Measurements from ENCODE around the gene ZNF574. TPM values are rescaled to one million over a fixed set of nuclear protein-coding genes. Genes with fewer than 3 reads are reported as not detected.

Gene ZNF574
- total and polyA plus RNA-seq, 2 of the 8 experiments (the other 6 are each of a cell fraction or from before 2014, with no cell fraction given): 27.0 to 38.8 TPM

- Histone ChIP-seq H4K91ac (replicated peaks; ENCODE audit: insufficient read length, low read length) (peak overlapping the region; percentile 77), H4K8ac (ENCODE audit: extremely low read depth, insufficient read depth, low read length) (0 out of 2 replicates have a peak overlapping the region, but pooled peaks have one; percentile 11), H3K27ac (ENCODE audit: low read depth, low read length) (no peak overlapping the region), H2BK120ac (replicated peaks; ENCODE audit: low read depth, low read length) (no peak overlapping the region), H3K27me3 (replicated peaks in 1 of 4; ENCODE audit: control insufficient read depth in 3 of 4, extremely low read depth in 1 of 4, insufficient read depth in 3 of 4, low read length in 3 of 4) (peaks cover 0 to 5% (median 2%) of the 10 kb centered on the region in 4 experiments; a peak in 3 of 7 replicates), H3K14ac (ENCODE audit: insufficient read length) (no peak overlapping the region), H3K23ac (ENCODE audit: insufficient read length) (no peak overlapping the region), H2BK20ac (ENCODE audit: low read length) (no peak overlapping the region), H3K36me3 (ENCODE audit: control insufficient read depth in 2 of 4, insufficient read depth in 4 of 4, low read length in 3 of 4) (no peaks in the 10 kb centered on the region), H3K4me3 (ENCODE audit: extremely low read depth in 1 of 4, insufficient read depth in 2 of 4, low read depth in 3 of 4, low read length in 4 of 4) (no peak overlapping the region), H2BK5ac (ENCODE audit: low read depth, low read length) (no peak overlapping the region), H3K4me1 (replicated peaks in 1 of 4; ENCODE audit: control insufficient read depth in 3 of 4, insufficient read depth in 4 of 4, low read length in 3 of 4) (peaks cover 0 to 17% (median 5%) of the 10 kb centered on the region in 4 experiments; a peak in 6 of 7 replicates), H3K23me2 (ENCODE audit: low read depth, low read length) (peaks cover 2% of the 10 kb centered on the region; the same call in 1 of the 2 replicates), H3K9ac (replicated peaks in 1 of 4; ENCODE audit: extremely low read depth in 1 of 4, low read depth in 3 of 4, low read length in 3 of 4) (no peak overlapping the region; a peak in 1 of 7 replicates), H3K4ac (replicated peaks; ENCODE audit: insufficient read length, low read depth, low read length) (no peak overlapping the region), H3K18ac (ENCODE audit: extremely low read depth, low read length) (peak overlapping the region; percentile 24; the same call in 1 of the 2 replicates), H3K4me2 (ENCODE audit: insufficient read depth in 1 of 2, low read depth in 2 of 2, low read length in 2 of 2) (no peak overlapping the region), H3K56ac (replicated peaks; ENCODE audit: insufficient read length, low read depth, low read length) (no peak overlapping the region), H4K20me1 (replicated peaks in 1 of 2; ENCODE audit: control insufficient read depth in 1 of 2, insufficient read depth in 2 of 2, low read length in 2 of 2) (peaks cover 0 to 1% of the 10 kb centered on the region in 2 experiments), H3K79me2 (ENCODE audit: control insufficient read depth in 1 of 2, insufficient read depth in 2 of 2, low read length in 2 of 2) (no peaks in the 10 kb centered on the region), H3K9me3 (ENCODE audit: insufficient read depth in 2 of 2, low read depth in 1 of 2, low read length in 1 of 2) (no peaks in the 10 kb centered on the region), H3K79me1 (ENCODE audit: low read depth, low read length) (no peaks in the 10 kb centered on the region), H4K5ac (ENCODE audit: insufficient read length, low read depth, low read length) (no peak overlapping the region), H2AK5ac (ENCODE audit: low read depth, low read length) (no peak overlapping the region), H2BK12ac (ENCODE audit: low read depth, low read length) (no peak overlapping the region), H2BK15ac (ENCODE audit: low read length) (peak overlapping the region; percentile 88; the same call in 1 of the 2 replicates), H2AFZ (ENCODE audit: low read length) (peak overlapping the region; percentile 45; the same call in 1 of the 2 replicates)
- POLR2A ChIA-PET (ENCODE audit: partially characterized antibody): interaction anchor here (0.8 to 1.6 kb wide), 4 partner anchors 10 to 100 kb away, joined by 3 to 10 read pairs (median 3); no protein-coding TSS in a partner anchor
- CTCF ChIA-PET (ENCODE audit: partially characterized antibody): interaction anchor here (0.6 to 3.8 kb wide), 11 partner anchors 10 to 130 kb away, joined by 3 to 42 read pairs (median 4); partner anchors contain the start of gene POU2F2
- 69% methylated on average over 6 of the region's 6 CpGs; no CpG with 5 or more reads in 1 of the 2 experiments for WGBS, 2 experiments (ENCODE audit: extremely low coverage in 1 of 2, insufficient coverage in 1 of 2, insufficient read length in 1 of 2, insufficient replicate concordance in 2 of 2, low coverage in 1 of 2, low lambda C conversion rate in 2 of 2, missing lambda C conversion rate in 1 of 2)
- FAIRE-seq: no peak
- no peak for DNase-seq (ENCODE audit: low read depth in 1 of 2, low spot score in 2 of 2)
- no peak for TF ChIP-seq HDAC2 (IDR thresholded peaks at IDR 0.05; ENCODE audit: borderline replicate concordance in 1 of 2, low read depth in 2 of 2, low read length in 2 of 2)
- no peak for TF ChIP-seq RAD21 (IDR thresholded peaks at IDR 0.05 in 1 of 2, conservative IDR thresholded peaks at IDR 0.05 in 1 of 2; ENCODE audit: low read depth in 2 of 2, low read length in 2 of 2)
- TF ChIP-seq POLR2AphosphoS5 (IDR thresholded peaks at IDR 0.05; ENCODE audit: low read depth, low read length): no peak
- no peak for TF ChIP-seq SIN3A (conservative IDR thresholded peaks at IDR 0.05 in 1 of 2, IDR thresholded peaks at IDR 0.05 in 1 of 2; ENCODE audit: low read depth in 1 of 2, low read length in 2 of 2)
- TF ChIP-seq JUND (IDR thresholded peaks at IDR 0.05; ENCODE audit: low read length): no peak
- TF ChIP-seq TAF1 (IDR thresholded peaks at IDR 0.05; ENCODE audit: low read depth, low read length): no peak
- TF ChIP-seq EP300 (IDR thresholded peaks at IDR 0.05; ENCODE audit: borderline replicate concordance in 1 of 2, low read depth in 2 of 2, low read length in 2 of 2): no peak
- TF ChIP-seq BCL11A (IDR thresholded peaks at IDR 0.05; ENCODE audit: low read depth in 2 of 2, low read length in 2 of 2): no peak
- no peak for TF ChIP-seq YY1 (IDR thresholded peaks at IDR 0.05; ENCODE audit: low read depth, low read length)
- no peak for TF ChIP-seq RXRA (IDR thresholded peaks at IDR 0.05; ENCODE audit: insufficient read depth, low read depth, low read length)
These were observed 23.5 kb downstream of the ZNF574 start for GRCh38 chr19:42099336-42099925.
